Stimulated activated effector memory CD8-positive, alpha-beta T cell treated with anti-CD3 and anti-CD28 coated beads, Interleukin-12 subunit alpha, Interleukin-12 subunit beta, amount 100 ng/mL, for 72 hours (primary cell): Measurements from ENCODE around the gene NFYC.

ENCODE experiments used
- ATAC-seq: fragments of 150-1000 bp; cut with Tn5 transposase; 2 replicates; pipeline ENCODE4 v1.10.0; 2021
- DNase-seq, 2 donors: peaks; one replicate each; pipeline ENCODE4 v3.0.0; 2021 to 2022; ENCODE audit warnings: low spot score in 2 of 2
- H3K27ac Mint-ChIP-seq: one replicate; pipeline ENCODE4 v1.8.0; 2022; ENCODE audit warnings: mild to moderate bottlenecking, mixed read lengths
- H3K36me3 Mint-ChIP-seq: one replicate; pipeline ENCODE4 v1.8.0; 2022; ENCODE audit warnings: mild to moderate bottlenecking, mixed read lengths
- H3K4me1 Mint-ChIP-seq: one replicate; pipeline ENCODE4 v1.8.0; 2022; ENCODE audit warnings: mixed read lengths
- H3K4me3 Mint-ChIP-seq: one replicate; pipeline ENCODE4 v1.8.0; 2022; ENCODE audit warnings: mild to moderate bottlenecking, mixed read lengths
- H3K9me3 Mint-ChIP-seq: one replicate; pipeline ENCODE4 v1.8.0; 2022; ENCODE audit warnings: mixed read lengths

NFYC gene

GRCh38 chr1:40750451-40750908 is 59.0 kb downstream of the NFYC start:
- no peaks in the 10 kb centered on the region for H3K9me3 Mint-ChIP-seq
- peaks cover 28% of the 10 kb centered on the region for H3K4me1 Mint-ChIP-seq
- ATAC-seq, result no peak
- no peak for DNase-seq
- peak overlapping the region; percentile 64 for H3K27ac Mint-ChIP-seq
- H3K4me3 Mint-ChIP-seq, result no peak overlapping the region
- H3K36me3 Mint-ChIP-seq, result peaks cover 92% of the 10 kb centered on the region

- ATAC-seq (no peak), DNase-seq (no peak)
- Mint-ChIP-seq H3K4me3 (no peak overlapping the region), H3K36me3 (peaks cover 92% of the 10 kb centered on the region), H3K4me1 (peaks cover 15% of the 10 kb centered on the region), H3K9me3 (no peaks in the 10 kb centered on the region), H3K27ac (no peak overlapping the region)
These were observed 60.3 kb downstream of the NFYC start for GRCh38 chr1:40751802-40752201.

- peak overlapping the region; percentile 63 for H3K27ac Mint-ChIP-seq
- no peak for DNase-seq
- peak overlapping the region; percentile 34 for H3K4me3 Mint-ChIP-seq
- no peaks in the 10 kb centered on the region for H3K9me3 Mint-ChIP-seq
- peaks cover 13% of the 10 kb centered on the region for H3K4me1 Mint-ChIP-seq
- ATAC-seq, result peak; percentile 92
- H3K36me3 Mint-ChIP-seq, result peaks cover 88% of the 10 kb centered on the region
These were observed 61.8 kb downstream of the NFYC start for GRCh38 chr1:40753142-40753882.

- H3K4me1 Mint-ChIP-seq, result peaks cover 13% of the 10 kb centered on the region
- H3K9me3 Mint-ChIP-seq, result no peaks in the 10 kb centered on the region
- DNase-seq (no peak), ATAC-seq (no peak)
- no peak overlapping the region for H3K4me3 Mint-ChIP-seq
- H3K27ac Mint-ChIP-seq, result peak overlapping the region; percentile 63
- H3K36me3 Mint-ChIP-seq, result peaks cover 88% of the 10 kb centered on the region
These were observed 62.7 kb downstream of the NFYC start for GRCh38 chr1:40754201-40754600.

- no peaks in the 10 kb centered on the region for H3K9me3 Mint-ChIP-seq
These were observed 63.6 kb downstream of the NFYC start for GRCh38 chr1:40755067-40755466.

GRCh38 chr1:40756523-40756922 is 65.0 kb downstream of the NFYC start:
- H3K4me3 Mint-ChIP-seq, result no peak overlapping the region

More at GRCh38 chr1:40755067-40755466, 63.6 kb downstream of the NFYC start:
- Mint-ChIP-seq H3K36me3 (peaks cover 88% of the 10 kb centered on the region), H3K27ac (peak overlapping the region; percentile 62), H3K4me3 (no peak overlapping the region), H3K4me1 (peaks cover 13% of the 10 kb centered on the region)
- DNase-seq (no peak), ATAC-seq (no peak)

GRCh38 chr1:40757084-40757483 is 65.6 kb downstream of the NFYC start:
- H3K36me3 Mint-ChIP-seq, result peaks cover 92% of the 10 kb centered on the region

More at GRCh38 chr1:40756523-40756922, 65.0 kb downstream of the NFYC start:
- Mint-ChIP-seq H3K9me3 (no peaks in the 10 kb centered on the region), H3K36me3 (peaks cover 91% of the 10 kb centered on the region), H3K4me1 (peaks cover 13% of the 10 kb centered on the region), H3K27ac (no peak overlapping the region)
- DNase-seq, result no peak
- ATAC-seq, result no peak

GRCh38 chr1:40758004-40758403 is 66.5 kb downstream of the NFYC start:
- ATAC-seq (no peak), DNase-seq (no peak)
- no peak overlapping the region for H3K27ac Mint-ChIP-seq
- H3K9me3 Mint-ChIP-seq, result no peaks in the 10 kb centered on the region
- H3K4me3 Mint-ChIP-seq, result no peak overlapping the region
- H3K36me3 Mint-ChIP-seq, result peaks cover 95% of the 10 kb centered on the region
- H3K4me1 Mint-ChIP-seq, result peaks cover 16% of the 10 kb centered on the region

More at GRCh38 chr1:40757084-40757483, 65.6 kb downstream of the NFYC start:
- Mint-ChIP-seq H3K27ac (no peak overlapping the region), H3K4me1 (peaks cover 13% of the 10 kb centered on the region), H3K4me3 (no peak overlapping the region), H3K9me3 (no peaks in the 10 kb centered on the region)
- no peak for ATAC-seq
- no peak for DNase-seq

- no peaks in the 10 kb centered on the region for H3K9me3 Mint-ChIP-seq
- DNase-seq, result no peak
- peaks cover 95% of the 10 kb centered on the region for H3K36me3 Mint-ChIP-seq
- no peak for ATAC-seq
- H3K27ac Mint-ChIP-seq, result peak overlapping the region; percentile 39
- H3K4me3 Mint-ChIP-seq, result no peak overlapping the region
- H3K4me1 Mint-ChIP-seq, result peaks cover 16% of the 10 kb centered on the region
These were observed 67.3 kb downstream of the NFYC start for GRCh38 chr1:40758578-40759343.

- Mint-ChIP-seq H3K36me3 (peaks cover 88% of the 10 kb centered on the region), H3K27ac (peak overlapping the region; percentile 9), H3K4me3 (no peak overlapping the region), H3K4me1 (peaks cover 22% of the 10 kb centered on the region), H3K9me3 (no peaks in the 10 kb centered on the region)
- no peak for ATAC-seq
- DNase-seq, result no peak
These were observed 69.5 kb downstream of the NFYC start for GRCh38 chr1:40760984-40761383.

GRCh38 chr1:40762144-40762923 is 70.8 kb downstream of the NFYC start:
- Mint-ChIP-seq H3K36me3 (peaks cover 89% of the 10 kb centered on the region), H3K27ac (peak overlapping the region; percentile 9), H3K4me3 (no peak overlapping the region), H3K9me3 (no peaks in the 10 kb centered on the region), H3K4me1 (peaks cover 22% of the 10 kb centered on the region)
- DNase-seq, result no peak
- no peak for ATAC-seq

GRCh38 chr1:40763742-40764532 is 72.4 kb downstream of the NFYC start:
- no peaks in the 10 kb centered on the region for H3K9me3 Mint-ChIP-seq
- H3K27ac Mint-ChIP-seq, result peak overlapping the region; percentile 85
- ATAC-seq (peak; percentile 67), DNase-seq (no peak)
- peaks cover 22% of the 10 kb centered on the region for H3K4me1 Mint-ChIP-seq
- peaks cover 92% of the 10 kb centered on the region for H3K36me3 Mint-ChIP-seq
- peak overlapping the region; percentile 22 for H3K4me3 Mint-ChIP-seq

GRCh38 chr1:40764981-40765380 is 73.5 kb downstream of the NFYC start:
- no peaks in the 10 kb centered on the region for H3K9me3 Mint-ChIP-seq
- DNase-seq (no peak), ATAC-seq (no peak)
- H3K4me3 Mint-ChIP-seq, result no peak overlapping the region
- peaks cover 91% of the 10 kb centered on the region for H3K36me3 Mint-ChIP-seq
- peaks cover 22% of the 10 kb centered on the region for H3K4me1 Mint-ChIP-seq
- H3K27ac Mint-ChIP-seq, result peak overlapping the region; percentile 85

- no peak for DNase-seq
- H3K4me3 Mint-ChIP-seq, result no peak overlapping the region
- H3K9me3 Mint-ChIP-seq, result no peaks in the 10 kb centered on the region
- peak overlapping the region; percentile 79 for H3K27ac Mint-ChIP-seq
- ATAC-seq, result no peak
- peaks cover 22% of the 10 kb centered on the region for H3K4me1 Mint-ChIP-seq
- peaks cover 91% of the 10 kb centered on the region for H3K36me3 Mint-ChIP-seq
These were observed 74.5 kb downstream of the NFYC start for GRCh38 chr1:40766017-40766416.
